ENCODE data around the gene DCDC1. TPM values are rescaled to one million over a fixed set of nuclear protein-coding genes. Genes with fewer than 3 reads are reported as not detected.

The DCDC1 gene
- total RNA-seq, 1 experiment from 2014 or later: 1.5 TPM

- no peak for TF ChIP-seq REST (IDR thresholded peaks at IDR 0.05; ENCODE audit: low read depth)
- no peak for TF ChIP-seq ATF3 (IDR thresholded peaks at IDR 0.05)
- TF ChIP-seq SIN3A (IDR thresholded peaks at IDR 0.05; ENCODE audit: low read depth): no peak
- TF ChIP-seq POLR2A (IDR thresholded peaks at IDR 0.05; ENCODE audit: borderline replicate concordance, extremely low read depth, insufficient read depth, insufficient read length): no peak
Observed at GRCh38 chr11:30861064-30861463, 508.5 kb downstream of the DCDC1 start (continued).

GRCh38 chr11:30860146-30860545 is 509.4 kb downstream of the DCDC1 start:
- Histone ChIP-seq H3K9me3 (ENCODE audit: control insufficient read depth in 1 of 2, insufficient read depth in 1 of 2, low read depth in 1 of 2, low read length in 2 of 2) (no peaks in the 10 kb centered on the region), H3K4me2 (ENCODE audit: low read length) (no peak overlapping the region), H3K9ac (ENCODE audit: low read length) (no peak overlapping the region), H3K27ac (ENCODE audit: low read depth, low read length) (no peak overlapping the region), H2AFZ (ENCODE audit: low read depth, low read length, poor library complexity, severe bottlenecking) (no peak overlapping the region), H3K27me3 (ENCODE audit: insufficient read depth, low read length) (peaks cover 30% of the 10 kb centered on the region), H3K4me3 (replicated peaks in 1 of 2; ENCODE audit: low read depth in 1 of 2, low read length in 2 of 2) (no peak overlapping the region), H3K9me2 (ENCODE audit: insufficient read depth) (no peaks in the 10 kb centered on the region), H4K20me1 (ENCODE audit: insufficient read depth) (no peaks in the 10 kb centered on the region), H3K79me2 (ENCODE audit: insufficient read depth, low read length) (no peaks in the 10 kb centered on the region), H3K4me1 (ENCODE audit: control insufficient read depth in 1 of 2, insufficient read depth in 2 of 2, low read length in 2 of 2) (no peaks in the 10 kb centered on the region), H3K36me3 (ENCODE audit: control insufficient read depth in 1 of 2, insufficient read depth in 2 of 2, low read length in 2 of 2) (no peaks in the 10 kb centered on the region)
- no TSS peak for BruUV-seq (replicated peaks)
- ChIA-PET RAD21 (ENCODE audit: low non-redundant PET in 1 of 2, low total read pairs in 2 of 2, uncharacterized antibody in 2 of 2, unreplicated experiment in 2 of 2) (no interaction called here), POLR2A (no interaction called here), CTCF (no interaction called here)
- intact Hi-C loops (cut with micrococcal nuclease): no loop called here
- ATAC-seq (no peak), DNase-seq (ENCODE audit: low read depth, low spot score) (no peak)
- TF ChIP-seq CBX3 (IDR thresholded peaks at IDR 0.05; ENCODE audit: low read depth) (no peak), SRF (IDR thresholded peaks at IDR 0.05; ENCODE audit: low read depth) (no peak), JUND (IDR thresholded peaks at IDR 0.05) (no peak), ZBTB33 (IDR thresholded peaks at IDR 0.05; ENCODE audit: extremely low read depth, insufficient replicate concordance, low read length) (no peak), POLR2AphosphoS5 (IDR thresholded peaks at IDR 0.05; ENCODE audit: low read depth, low read length) (no peak), SP1 (IDR thresholded peaks at IDR 0.05; ENCODE audit: low read depth) (no peak), ZFX (IDR thresholded peaks at IDR 0.05) (no peak), ELF1 (IDR thresholded peaks at IDR 0.05; ENCODE audit: borderline replicate concordance, low read depth) (no peak), RAD21 (IDR thresholded peaks at IDR 0.05; ENCODE audit: low read depth) (no peak), MAX (IDR thresholded peaks at IDR 0.05) (no peak), FOSL1 (IDR thresholded peaks at IDR 0.05; ENCODE audit: low read depth) (no peak), EZH2phosphoT487 (IDR thresholded peaks at IDR 0.05; ENCODE audit: borderline replicate concordance) (no peak)

Measured in HCT116 (cell line).